H1 (cell line): Measurements from ENCODE around the gene GFM1. TPM values are rescaled to one million over a fixed set of nuclear protein-coding genes. Genes with fewer than 3 reads are reported as not detected.

ENCODE experiments used
- ASH2L ChIP-seq: fragments of 200-600, 300-600 bp; sonication (generic); IDR thresholded peaks from one replicate; pipeline ENCODE4 v1.7.1; 2017; ENCODE audit warnings: low read length
- CTBP2 ChIP-seq: IDR thresholded peaks from 2 replicates; pipeline ENCODE4 v1.7.0; 2011; ENCODE audit warnings: borderline replicate concordance, mild to moderate bottlenecking, moderate library complexity, mixed read lengths, low read length; ENCODE audit not compliant: insufficient read depth, insufficient read length
- HDAC6 ChIP-seq: IDR thresholded peaks from one replicate; pipeline ENCODE4 v1.7.1; 2012; ENCODE audit warnings: low read depth, mild to moderate bottlenecking, inconsistent platforms, low read length, moderate library complexity
- JUN ChIP-seq: IDR thresholded peaks from 2 replicates; pipeline ENCODE4 v1.6.1; 2011; ENCODE audit warnings: low read depth, mild to moderate bottlenecking, improper control_type of control experiment, low read length
- POLR2A ChIP-seq, 2 experiments: IDR thresholded peaks; 1 replicate in 1 of 2; 2 replicates in 1 of 2; pipeline ENCODE4 v1.6.1; 2011; ENCODE audit warnings: low read depth in 2 of 2, low read length in 2 of 2, mild to moderate bottlenecking in 2 of 2; ENCODE audit errors: control extremely low read depth in 1 of 2
- polyA plus RNA-seq, 7 experiments: library from polyadenylated mRNA; depleted of rRNA in 3 of 7; stranded (reverse) in 5 of 7; unstranded in 2 of 7; fragments of >200 nt in 5 of 7; fragments of 200-250 nt in 2 of 7; gene quantifications; 1 replicate in 5 of 7; 2 replicates in 1 of 7; 4 replicates in 1 of 7; pipeline versions ENCODE4 v1.2.1 to v1.2.3, GENCODE V29; 2011 to 2013; ENCODE audit warnings: missing spikeins in 2 of 7, mixed read lengths in 2 of 7
- total RNA-seq: library from RNA; stranded (reverse); fragmentation: NEBNext Ultra II Directional; extraction: Animal tissue kit (Norgen Biotek cat#: 25700); gene quantifications from 2 replicates; pipeline ENCODE4 v1.2.1, GENCODE V29; 2021
- TF ChIP-seq, protein P1 (sequence below): fragments of 300-600 bp; sonication (generic); IDR thresholded peaks from 2 replicates; pipeline ENCODE4 v1.7.1; 2012; ENCODE audit warnings: low read length, moderate library complexity, mild to moderate bottlenecking, inconsistent platforms; ENCODE audit not compliant: insufficient replicate concordance
- TF ChIP-seq, protein P2 (sequence below): IDR thresholded peaks from 2 replicates; pipeline ENCODE4 v1.6.1; 2012; ENCODE audit warnings: inconsistent platforms
- TF ChIP-seq, protein P3 (sequence below): IDR thresholded peaks from 2 replicates; pipeline ENCODE4 v1.6.1; 2012; ENCODE audit warnings: inconsistent platforms

The GFM1 gene
- total and polyA plus RNA-seq, 2 of the 8 experiments (the other 6 are each of a cell fraction or from before 2014, with no cell fraction given): 10.9 to 45.3 TPM

DNA sequence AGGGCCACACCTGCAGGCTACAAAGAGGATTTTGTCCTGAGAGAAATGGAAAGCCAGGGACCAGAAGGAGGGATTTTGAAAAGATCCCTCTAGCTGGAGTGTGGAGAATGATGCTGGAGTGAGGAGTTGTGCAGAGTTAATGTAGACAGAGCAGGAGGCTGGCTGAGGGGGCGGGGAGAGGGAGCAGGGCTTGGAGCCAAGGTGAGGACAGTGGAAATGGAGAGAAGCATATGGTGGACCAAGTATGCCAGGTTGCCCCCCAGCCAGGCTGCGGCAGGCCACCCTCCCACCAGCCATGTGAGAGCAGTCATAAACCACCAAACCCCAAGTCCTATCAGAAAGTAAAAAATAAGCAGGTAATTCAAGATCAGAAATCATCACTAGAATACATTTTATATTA, 73.2 kb downstream of the GFM1 start (continued):
- TF ChIP-seq, protein P1, sequence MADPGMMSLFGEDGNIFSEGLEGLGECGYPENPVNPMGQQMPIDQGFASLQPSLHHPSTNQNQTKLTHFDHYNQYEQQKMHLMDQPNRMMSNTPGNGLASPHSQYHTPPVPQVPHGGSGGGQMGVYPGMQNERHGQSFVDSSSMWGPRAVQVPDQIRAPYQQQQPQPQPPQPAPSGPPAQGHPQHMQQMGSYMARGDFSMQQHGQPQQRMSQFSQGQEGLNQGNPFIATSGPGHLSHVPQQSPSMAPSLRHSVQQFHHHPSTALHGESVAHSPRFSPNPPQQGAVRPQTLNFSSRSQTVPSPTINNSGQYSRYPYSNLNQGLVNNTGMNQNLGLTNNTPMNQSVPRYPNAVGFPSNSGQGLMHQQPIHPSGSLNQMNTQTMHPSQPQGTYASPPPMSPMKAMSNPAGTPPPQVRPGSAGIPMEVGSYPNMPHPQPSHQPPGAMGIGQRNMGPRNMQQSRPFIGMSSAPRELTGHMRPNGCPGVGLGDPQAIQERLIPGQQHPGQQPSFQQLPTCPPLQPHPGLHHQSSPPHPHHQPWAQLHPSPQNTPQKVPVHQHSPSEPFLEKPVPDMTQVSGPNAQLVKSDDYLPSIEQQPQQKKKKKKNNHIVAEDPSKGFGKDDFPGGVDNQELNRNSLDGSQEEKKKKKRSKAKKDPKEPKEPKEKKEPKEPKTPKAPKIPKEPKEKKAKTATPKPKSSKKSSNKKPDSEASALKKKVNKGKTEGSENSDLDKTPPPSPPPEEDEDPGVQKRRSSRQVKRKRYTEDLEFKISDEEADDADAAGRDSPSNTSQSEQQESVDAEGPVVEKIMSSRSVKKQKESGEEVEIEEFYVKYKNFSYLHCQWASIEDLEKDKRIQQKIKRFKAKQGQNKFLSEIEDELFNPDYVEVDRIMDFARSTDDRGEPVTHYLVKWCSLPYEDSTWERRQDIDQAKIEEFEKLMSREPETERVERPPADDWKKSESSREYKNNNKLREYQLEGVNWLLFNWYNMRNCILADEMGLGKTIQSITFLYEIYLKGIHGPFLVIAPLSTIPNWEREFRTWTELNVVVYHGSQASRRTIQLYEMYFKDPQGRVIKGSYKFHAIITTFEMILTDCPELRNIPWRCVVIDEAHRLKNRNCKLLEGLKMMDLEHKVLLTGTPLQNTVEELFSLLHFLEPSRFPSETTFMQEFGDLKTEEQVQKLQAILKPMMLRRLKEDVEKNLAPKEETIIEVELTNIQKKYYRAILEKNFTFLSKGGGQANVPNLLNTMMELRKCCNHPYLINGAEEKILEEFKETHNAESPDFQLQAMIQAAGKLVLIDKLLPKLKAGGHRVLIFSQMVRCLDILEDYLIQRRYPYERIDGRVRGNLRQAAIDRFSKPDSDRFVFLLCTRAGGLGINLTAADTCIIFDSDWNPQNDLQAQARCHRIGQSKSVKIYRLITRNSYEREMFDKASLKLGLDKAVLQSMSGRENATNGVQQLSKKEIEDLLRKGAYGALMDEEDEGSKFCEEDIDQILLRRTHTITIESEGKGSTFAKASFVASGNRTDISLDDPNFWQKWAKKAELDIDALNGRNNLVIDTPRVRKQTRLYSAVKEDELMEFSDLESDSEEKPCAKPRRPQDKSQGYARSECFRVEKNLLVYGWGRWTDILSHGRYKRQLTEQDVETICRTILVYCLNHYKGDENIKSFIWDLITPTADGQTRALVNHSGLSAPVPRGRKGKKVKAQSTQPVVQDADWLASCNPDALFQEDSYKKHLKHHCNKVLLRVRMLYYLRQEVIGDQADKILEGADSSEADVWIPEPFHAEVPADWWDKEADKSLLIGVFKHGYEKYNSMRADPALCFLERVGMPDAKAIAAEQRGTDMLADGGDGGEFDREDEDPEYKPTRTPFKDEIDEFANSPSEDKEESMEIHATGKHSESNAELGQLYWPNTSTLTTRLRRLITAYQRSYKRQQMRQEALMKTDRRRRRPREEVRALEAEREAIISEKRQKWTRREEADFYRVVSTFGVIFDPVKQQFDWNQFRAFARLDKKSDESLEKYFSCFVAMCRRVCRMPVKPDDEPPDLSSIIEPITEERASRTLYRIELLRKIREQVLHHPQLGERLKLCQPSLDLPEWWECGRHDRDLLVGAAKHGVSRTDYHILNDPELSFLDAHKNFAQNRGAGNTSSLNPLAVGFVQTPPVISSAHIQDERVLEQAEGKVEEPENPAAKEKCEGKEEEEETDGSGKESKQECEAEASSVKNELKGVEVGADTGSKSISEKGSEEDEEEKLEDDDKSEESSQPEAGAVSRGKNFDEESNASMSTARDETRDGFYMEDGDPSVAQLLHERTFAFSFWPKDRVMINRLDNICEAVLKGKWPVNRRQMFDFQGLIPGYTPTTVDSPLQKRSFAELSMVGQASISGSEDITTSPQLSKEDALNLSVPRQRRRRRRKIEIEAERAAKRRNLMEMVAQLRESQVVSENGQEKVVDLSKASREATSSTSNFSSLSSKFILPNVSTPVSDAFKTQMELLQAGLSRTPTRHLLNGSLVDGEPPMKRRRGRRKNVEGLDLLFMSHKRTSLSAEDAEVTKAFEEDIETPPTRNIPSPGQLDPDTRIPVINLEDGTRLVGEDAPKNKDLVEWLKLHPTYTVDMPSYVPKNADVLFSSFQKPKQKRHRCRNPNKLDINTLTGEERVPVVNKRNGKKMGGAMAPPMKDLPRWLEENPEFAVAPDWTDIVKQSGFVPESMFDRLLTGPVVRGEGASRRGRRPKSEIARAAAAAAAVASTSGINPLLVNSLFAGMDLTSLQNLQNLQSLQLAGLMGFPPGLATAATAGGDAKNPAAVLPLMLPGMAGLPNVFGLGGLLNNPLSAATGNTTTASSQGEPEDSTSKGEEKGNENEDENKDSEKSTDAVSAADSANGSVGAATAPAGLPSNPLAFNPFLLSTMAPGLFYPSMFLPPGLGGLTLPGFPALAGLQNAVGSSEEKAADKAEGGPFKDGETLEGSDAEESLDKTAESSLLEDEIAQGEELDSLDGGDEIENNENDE: no peak
- TF ChIP-seq, protein P2, sequence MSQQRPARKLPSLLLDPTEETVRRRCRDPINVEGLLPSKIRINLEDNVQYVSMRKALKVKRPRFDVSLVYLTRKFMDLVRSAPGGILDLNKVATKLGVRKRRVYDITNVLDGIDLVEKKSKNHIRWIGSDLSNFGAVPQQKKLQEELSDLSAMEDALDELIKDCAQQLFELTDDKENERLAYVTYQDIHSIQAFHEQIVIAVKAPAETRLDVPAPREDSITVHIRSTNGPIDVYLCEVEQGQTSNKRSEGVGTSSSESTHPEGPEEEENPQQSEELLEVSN: no peak
- TF ChIP-seq, protein P3, sequence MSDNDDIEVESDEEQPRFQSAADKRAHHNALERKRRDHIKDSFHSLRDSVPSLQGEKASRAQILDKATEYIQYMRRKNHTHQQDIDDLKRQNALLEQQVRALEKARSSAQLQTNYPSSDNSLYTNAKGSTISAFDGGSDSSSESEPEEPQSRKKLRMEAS: no peak
- TF ChIP-seq JUN: no peak
- no peak for TF ChIP-seq HDAC6
- no peak for TF ChIP-seq CTBP2
- TF ChIP-seq ASH2L: no peak
- no peak for TF ChIP-seq POLR2A (IDR thresholded peaks at IDR 0.05; ENCODE audit: control extremely low read depth in 1 of 2, low read depth in 2 of 2, low read length in 2 of 2)
- TF ChIP-seq, all 59 proteins: peak for 0
